HG02642 (cell line): ENCODE results near the gene LLCFC1.
"Not testable (repeated sequence)": the region's sequence is repeated elsewhere in the genome, so short reads cannot be mapped to it uniquely, and the experiment has no call there.

ENCODE experiments used
- ATAC-seq: cut with Tn5 transposase; IDR thresholded peaks from one replicate; pipeline ENCODE4 v1.9.1; 2021; ENCODE audit warnings: mild to moderate bottlenecking; ENCODE audit not compliant: unreplicated experiment, poor library complexity

Gene LLCFC1

GRCh38 chr7:142968229-142968628 lies 28.9 kb downstream of the LLCFC1 start:
- no peak for ATAC-seq

- no peak for ATAC-seq
These were observed 29.9 kb downstream of the LLCFC1 start for GRCh38 chr7:142969183-142969582.

- ATAC-seq = no peak
These were observed 35.3 kb downstream of the LLCFC1 start for GRCh38 chr7:142974626-142975025.

- not testable (repeated sequence) for ATAC-seq
These were observed 39.1 kb downstream of the LLCFC1 start for GRCh38 chr7:142978402-142978801.

GRCh38 chr7:142983825-142984224 lies 44.5 kb downstream of the LLCFC1 start:
- no peak for ATAC-seq

GRCh38 chr7:142984297-142984696 lies 45.0 kb downstream of the LLCFC1 start:
- no peak for ATAC-seq
